Sigmoid colon (tissue), 7 donors: ENCODE data around the gene ANKRD44. TPM values are rescaled to one million over a fixed set of nuclear protein-coding genes. Genes with fewer than 3 reads are reported as not detected.

Experiments used
- DNase-seq: peaks from one replicate; pipeline ENCODE4 v3.0.0-alpha.2; 2019
- H3K27ac ChIP-seq, 4 donors: fragments of 200-600 bp; sonication (generic); one replicate each; pipeline ENCODE4 v1.5.1; 2016 to 2019; ENCODE audit warnings: mild to moderate bottlenecking in 1 of 4
- H3K27me3 ChIP-seq, 3 donors: fragments of 200-600 bp; sonication (generic); one replicate each; pipeline ENCODE4 v1.5.1; 2019; ENCODE audit warnings: mild to moderate bottlenecking in 1 of 3
- H3K36me3 ChIP-seq, 4 donors: fragments of 200-600 bp; sonication (generic); one replicate each; pipeline ENCODE4 v1.5.1; 2016 to 2019
- H3K4me1 ChIP-seq, 4 donors: fragments of 200-600 bp; sonication (generic); one replicate each; pipeline ENCODE4 v1.5.1; 2017 to 2019
- H3K4me3 ChIP-seq, 4 donors: fragments of 200-600 bp; sonication (generic); one replicate each; pipeline ENCODE4 v1.5.1; 2017 to 2019; ENCODE audit warnings: mild to moderate bottlenecking in 2 of 4, moderate library complexity in 1 of 4
- H3K9me3 ChIP-seq, 4 donors: fragments of 200-600 bp in 3 of 4; sonication (generic) in 3 of 4; one replicate each; pipeline versions ENCODE4 v1.5.1 to v1.6.1; 2013 to 2019
- CTCF ChIP-seq, 4 experiments: fragments of 450-650 bp in 3 of 4; fragments of 200-600 bp in 1 of 4; IDR thresholded peaks; one replicate each; pipeline ENCODE4 v1.5.1; 2016 to 2019; ENCODE audit warnings: antibody characterized with exemption in 4 of 4, mild to moderate bottlenecking in 3 of 4, moderate library complexity in 2 of 4
- EP300 ChIP-seq, 4 donors: sonication (generic); formaldehyde crosslinking; IDR thresholded peaks; one replicate each; pipeline ENCODE4 v1.6.1; 2017; ENCODE audit warnings: antibody characterized with exemption in 4 of 4
- POLR2A ChIP-seq, 2 donors: fragments of 450-650 bp; IDR thresholded peaks; one replicate each; pipeline ENCODE4 v1.6.1; 2016; ENCODE audit warnings: antibody characterized with exemption in 2 of 2, mild to moderate bottlenecking in 2 of 2, moderate library complexity in 2 of 2
- POLR2AphosphoS5 ChIP-seq, 4 donors: sonication (generic); formaldehyde crosslinking; IDR thresholded peaks; one replicate each; pipeline ENCODE4 v1.6.1; 2017; ENCODE audit warnings: antibody characterized with exemption in 4 of 4
- WGBS, 2 donors: extraction: QIAGEN DNeasy Blood & Tissue Kit; methylation state at CpG; one replicate each; pipeline ENCODE4 v1.1.7; 2013; 5-methylcytosine and 5-hydroxymethylcytosine counted together
- intact Hi-C: fragments of 100-400 bp; cut with DNase I; formaldehyde crosslinking; loops from one replicate; pipeline ENCODE4 v1.15.1; 2023
- polyA plus RNA-seq, 3 donors: library from polyadenylated mRNA; stranded (reverse); fragments of 200-250 nt; gene quantifications; one replicate each; pipeline ENCODE4 v1.2.3, GENCODE V29; 2013
- total RNA-seq, 4 donors: library from RNA; depleted of rRNA; stranded (reverse); fragments of >200 nt; gene quantifications; one replicate each; pipeline ENCODE4 v1.1.0, GENCODE V29; 2016
- donor health status: healthy with polysubstance abuse.
- donor health status: Bipolar disorder and iron deficiency.
- donor health status: healthy.

The ANKRD44 gene
- total and polyA plus RNA-seq, 7 donors: 1.2 to 41.1 (median 34.2) TPM

GRCh38 chr2:196983934-196984333 is 326.6 kb downstream of the ANKRD44 start:
- Histone ChIP-seq H3K36me3 (no peaks in the 10 kb centered on the region), H3K9me3 (no peaks in the 10 kb centered on the region), H3K27ac (no peak overlapping the region), H3K4me3 (no peak overlapping the region), H3K27me3 (no peaks in the 10 kb centered on the region), H3K4me1 (peaks cover 0 to 17% (median 12%) of the 10 kb centered on the region in 4 donors)
- DNase-seq: no peak
- WGBS, 2 donors: 85 to 86% methylated on average over 3 of the region's 3 CpGs
- no peak for TF ChIP-seq POLR2A (IDR thresholded peaks at IDR 0.05)
- TF ChIP-seq CTCF (IDR thresholded peaks at IDR 0.05): no peak
- TF ChIP-seq POLR2AphosphoS5 (IDR thresholded peaks at IDR 0.05): no peak
- TF ChIP-seq EP300 (IDR thresholded peaks at IDR 0.05): no peak
- intact Hi-C loops: no loop called here

- Histone ChIP-seq H3K36me3 (no peaks in the 10 kb centered on the region), H3K27me3 (no peaks in the 10 kb centered on the region), H3K4me3 (no peak overlapping the region), H3K9me3 (no peaks in the 10 kb centered on the region), H3K4me1 (no peaks in the 10 kb centered on the region), H3K27ac (no peak overlapping the region)
- intact Hi-C loops: no loop called here
- TF ChIP-seq CTCF (IDR thresholded peaks at IDR 0.05) (no peak), POLR2A (IDR thresholded peaks at IDR 0.05) (no peak), POLR2AphosphoS5 (IDR thresholded peaks at IDR 0.05) (no peak), EP300 (IDR thresholded peaks at IDR 0.05) (no peak)
- whole genome bisulfite sequencing, 2 donors: 18 to 48% methylated on average over 3 of the region's 3 CpGs
- no peak for DNase-seq
These were observed 330.1 kb downstream of the ANKRD44 start for GRCh38 chr2:196980473-196980872.

- Histone ChIP-seq H3K36me3 (no peaks in the 10 kb centered on the region), H3K4me1 (no peaks in the 10 kb centered on the region), H3K27ac (no peak overlapping the region), H3K4me3 (no peak overlapping the region), H3K27me3 (no peaks in the 10 kb centered on the region), H3K9me3 (no peaks in the 10 kb centered on the region)
- intact Hi-C loops: no loop called here
- no peak for DNase-seq
- TF ChIP-seq CTCF (IDR thresholded peaks at IDR 0.05) (no peak), EP300 (IDR thresholded peaks at IDR 0.05) (no peak), POLR2A (IDR thresholded peaks at IDR 0.05) (no peak), POLR2AphosphoS5 (IDR thresholded peaks at IDR 0.05) (no peak)
- 78 to 88% methylated on average over 1 of the region's 1 CpG for WGBS, 2 donors
These were observed 330.6 kb downstream of the ANKRD44 start for GRCh38 chr2:196980001-196980400.

GRCh38 chr2:196977507-196977906 is 333.1 kb downstream of the ANKRD44 start:
- DNase-seq: no peak
- H3K27ac ChIP-seq: no peak overlapping the region
- no peaks in the 10 kb centered on the region for H3K27me3 ChIP-seq
- intact Hi-C loops: no loop called here
- no peak overlapping the region for H3K4me3 ChIP-seq
- no peaks in the 10 kb centered on the region for H3K9me3 ChIP-seq
- H3K36me3 ChIP-seq: no peaks in the 10 kb centered on the region
- no peaks in the 10 kb centered on the region for H3K4me1 ChIP-seq
- TF ChIP-seq POLR2A (IDR thresholded peaks at IDR 0.05): no peak
- TF ChIP-seq EP300 (IDR thresholded peaks at IDR 0.05): no peak
- TF ChIP-seq POLR2AphosphoS5 (IDR thresholded peaks at IDR 0.05): no peak
- TF ChIP-seq CTCF (IDR thresholded peaks at IDR 0.05): no peak
- 72 to 75% methylated on average over 2 of the region's 2 CpGs for WGBS, 2 donors

- Histone ChIP-seq H3K36me3 (no peaks in the 10 kb centered on the region), H3K9me3 (no peaks in the 10 kb centered on the region), H3K4me1 (no peaks in the 10 kb centered on the region), H3K27ac (no peak overlapping the region), H3K4me3 (no peak overlapping the region), H3K27me3 (no peaks in the 10 kb centered on the region)
- intact Hi-C loops: no loop called here
- no peak for DNase-seq
- WGBS, 2 donors: 75 to 88% methylated on average over 1 of the region's 1 CpG
- TF ChIP-seq CTCF (IDR thresholded peaks at IDR 0.05) (no peak), POLR2A (IDR thresholded peaks at IDR 0.05) (no peak), EP300 (IDR thresholded peaks at IDR 0.05) (no peak), POLR2AphosphoS5 (IDR thresholded peaks at IDR 0.05) (no peak)
These were observed 335.6 kb downstream of the ANKRD44 start for GRCh38 chr2:196974970-196975369.
